Ishikawa (cell line): ENCODE data around the gene CAPRIN2.

Experiments
- NFIC ChIP-seq: IDR thresholded peaks from 2 replicates; pipeline ENCODE4 v1.6.1; 2012
- RAD21 ChIP-seq: IDR thresholded peaks from 2 replicates; pipeline ENCODE4 v1.6.1; 2012; ENCODE audit warnings: low read depth
- TCF12 ChIP-seq: IDR thresholded peaks from 2 replicates; pipeline ENCODE4 v1.6.1; 2012; ENCODE audit warnings: low read depth
- TF ChIP-seq, protein P1 (sequence below): IDR thresholded peaks from 2 replicates; pipeline ENCODE4 v1.6.1; 2012
- TF ChIP-seq, protein P2 (sequence below): IDR thresholded peaks from 2 replicates; pipeline ENCODE4 v1.6.1; 2012
- TF ChIP-seq, protein P3 (sequence below): IDR thresholded peaks from 2 replicates; pipeline ENCODE4 v1.6.1; 2012; ENCODE audit warnings: low read depth, mild to moderate bottlenecking

DNA sequence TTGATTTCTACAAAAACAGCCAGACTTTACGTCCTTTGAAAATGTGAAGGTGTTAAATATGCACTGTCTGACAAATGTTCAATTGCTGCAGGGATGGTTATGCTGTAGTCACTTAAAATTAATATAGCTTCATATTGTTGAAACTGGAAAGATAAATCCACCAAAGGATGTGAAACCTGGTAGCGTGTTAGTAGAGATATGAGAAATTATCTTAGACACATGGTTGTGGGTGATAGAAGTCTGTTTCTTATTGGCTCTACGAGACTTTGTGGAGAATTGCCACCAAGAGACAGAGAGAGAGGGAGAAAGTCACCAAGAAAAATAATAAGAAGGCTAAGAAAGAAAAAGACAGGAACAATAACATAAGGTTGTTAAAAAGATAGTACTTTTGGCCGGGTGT, 2.6 kb upstream of the CAPRIN2 start:
- TF ChIP-seq RAD21 (no peak), TCF12 (no peak), NFIC (no peak)
- TF ChIP-seq, protein P1, sequence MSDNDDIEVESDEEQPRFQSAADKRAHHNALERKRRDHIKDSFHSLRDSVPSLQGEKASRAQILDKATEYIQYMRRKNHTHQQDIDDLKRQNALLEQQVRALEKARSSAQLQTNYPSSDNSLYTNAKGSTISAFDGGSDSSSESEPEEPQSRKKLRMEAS: no peak
- TF ChIP-seq, protein P2, sequence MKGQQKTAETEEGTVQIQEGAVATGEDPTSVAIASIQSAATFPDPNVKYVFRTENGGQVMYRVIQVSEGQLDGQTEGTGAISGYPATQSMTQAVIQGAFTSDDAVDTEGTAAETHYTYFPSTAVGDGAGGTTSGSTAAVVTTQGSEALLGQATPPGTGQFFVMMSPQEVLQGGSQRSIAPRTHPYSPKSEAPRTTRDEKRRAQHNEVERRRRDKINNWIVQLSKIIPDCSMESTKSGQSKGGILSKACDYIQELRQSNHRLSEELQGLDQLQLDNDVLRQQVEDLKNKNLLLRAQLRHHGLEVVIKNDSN: no peak
- TF ChIP-seq, protein P3, sequence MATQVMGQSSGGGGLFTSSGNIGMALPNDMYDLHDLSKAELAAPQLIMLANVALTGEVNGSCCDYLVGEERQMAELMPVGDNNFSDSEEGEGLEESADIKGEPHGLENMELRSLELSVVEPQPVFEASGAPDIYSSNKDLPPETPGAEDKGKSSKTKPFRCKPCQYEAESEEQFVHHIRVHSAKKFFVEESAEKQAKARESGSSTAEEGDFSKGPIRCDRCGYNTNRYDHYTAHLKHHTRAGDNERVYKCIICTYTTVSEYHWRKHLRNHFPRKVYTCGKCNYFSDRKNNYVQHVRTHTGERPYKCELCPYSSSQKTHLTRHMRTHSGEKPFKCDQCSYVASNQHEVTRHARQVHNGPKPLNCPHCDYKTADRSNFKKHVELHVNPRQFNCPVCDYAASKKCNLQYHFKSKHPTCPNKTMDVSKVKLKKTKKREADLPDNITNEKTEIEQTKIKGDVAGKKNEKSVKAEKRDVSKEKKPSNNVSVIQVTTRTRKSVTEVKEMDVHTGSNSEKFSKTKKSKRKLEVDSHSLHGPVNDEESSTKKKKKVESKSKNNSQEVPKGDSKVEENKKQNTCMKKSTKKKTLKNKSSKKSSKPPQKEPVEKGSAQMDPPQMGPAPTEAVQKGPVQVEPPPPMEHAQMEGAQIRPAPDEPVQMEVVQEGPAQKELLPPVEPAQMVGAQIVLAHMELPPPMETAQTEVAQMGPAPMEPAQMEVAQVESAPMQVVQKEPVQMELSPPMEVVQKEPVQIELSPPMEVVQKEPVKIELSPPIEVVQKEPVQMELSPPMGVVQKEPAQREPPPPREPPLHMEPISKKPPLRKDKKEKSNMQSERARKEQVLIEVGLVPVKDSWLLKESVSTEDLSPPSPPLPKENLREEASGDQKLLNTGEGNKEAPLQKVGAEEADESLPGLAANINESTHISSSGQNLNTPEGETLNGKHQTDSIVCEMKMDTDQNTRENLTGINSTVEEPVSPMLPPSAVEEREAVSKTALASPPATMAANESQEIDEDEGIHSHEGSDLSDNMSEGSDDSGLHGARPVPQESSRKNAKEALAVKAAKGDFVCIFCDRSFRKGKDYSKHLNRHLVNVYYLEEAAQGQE: no peak
